ENCODE measurements around the gene HPCAL1. TPM values are rescaled to one million over a fixed set of nuclear protein-coding genes. Genes with fewer than 3 reads are reported as not detected.

The HPCAL1 gene
- total and polyA plus RNA-seq, 2 donors (not counting 3 experiments of a cell fraction or from before 2014, with no cell fraction given), result 56.5 to 77.4 TPM

DNA sequence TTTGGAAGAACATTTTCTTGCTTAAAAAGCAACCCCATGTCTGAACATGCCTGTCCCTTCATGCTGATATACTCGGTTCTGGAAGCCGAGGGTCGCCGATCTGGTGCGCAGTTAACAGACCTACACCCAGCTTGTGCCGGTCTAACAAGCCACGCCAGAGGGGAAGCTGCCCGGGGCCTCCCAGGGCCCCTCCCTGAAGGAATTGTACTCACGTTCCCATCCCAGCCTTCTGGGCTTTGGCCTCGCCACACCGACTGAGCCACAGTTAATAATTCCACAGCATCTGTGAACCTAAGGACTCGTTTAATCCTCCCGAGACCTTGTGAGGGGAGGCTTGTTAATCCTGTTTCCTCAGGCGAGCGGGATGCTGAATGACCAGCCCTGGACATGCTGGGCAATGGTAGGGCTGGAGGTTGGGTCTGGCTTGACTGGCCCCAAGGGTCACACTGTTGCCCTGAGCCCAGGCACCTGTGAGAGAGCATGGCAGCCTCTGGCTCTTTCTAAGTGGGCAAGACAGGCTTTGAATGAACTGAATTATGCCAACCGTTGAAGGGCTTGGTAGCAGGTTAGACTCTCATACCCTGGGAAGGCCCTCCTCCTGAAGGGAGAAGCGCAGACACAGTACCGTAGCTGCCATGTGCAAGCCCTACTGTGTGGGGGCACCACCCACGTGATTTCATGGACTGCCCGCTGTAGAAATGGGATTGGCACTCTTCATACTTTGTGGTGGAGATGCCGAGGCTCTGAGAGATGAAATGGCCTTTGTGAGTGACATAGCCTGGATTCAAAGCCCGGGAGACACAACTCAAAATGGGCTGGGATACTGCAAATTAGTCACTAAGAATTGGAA is 173.3 kb downstream of the HPCAL1 start:
- intact Hi-C loops (cut with micrococcal nuclease) (no loop called here), dilution Hi-C loops (cut with MboI; ENCODE audit: extremely low pct_ligation_motif_present, low sequenced_read_pairs) (no loop called here)
- TF ChIP-seq FOS (IDR thresholded peaks at IDR 0.05; ENCODE audit: borderline replicate concordance, insufficient read depth, low read length), result no peak
- TF ChIP-seq GATA2 (IDR thresholded peaks at IDR 0.05; ENCODE audit: insufficient read depth, insufficient read length, low read depth, low read length), result no peak
- TF ChIP-seq, protein P1, sequence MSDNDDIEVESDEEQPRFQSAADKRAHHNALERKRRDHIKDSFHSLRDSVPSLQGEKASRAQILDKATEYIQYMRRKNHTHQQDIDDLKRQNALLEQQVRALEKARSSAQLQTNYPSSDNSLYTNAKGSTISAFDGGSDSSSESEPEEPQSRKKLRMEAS (IDR thresholded peaks at IDR 0.05; ENCODE audit: insufficient read depth, insufficient read length), result no peak
- no peak for TF ChIP-seq JUN (IDR thresholded peaks at IDR 0.05; ENCODE audit: borderline replicate concordance, insufficient read depth, insufficient read length, low read depth)
- TF ChIP-seq, protein P2, sequence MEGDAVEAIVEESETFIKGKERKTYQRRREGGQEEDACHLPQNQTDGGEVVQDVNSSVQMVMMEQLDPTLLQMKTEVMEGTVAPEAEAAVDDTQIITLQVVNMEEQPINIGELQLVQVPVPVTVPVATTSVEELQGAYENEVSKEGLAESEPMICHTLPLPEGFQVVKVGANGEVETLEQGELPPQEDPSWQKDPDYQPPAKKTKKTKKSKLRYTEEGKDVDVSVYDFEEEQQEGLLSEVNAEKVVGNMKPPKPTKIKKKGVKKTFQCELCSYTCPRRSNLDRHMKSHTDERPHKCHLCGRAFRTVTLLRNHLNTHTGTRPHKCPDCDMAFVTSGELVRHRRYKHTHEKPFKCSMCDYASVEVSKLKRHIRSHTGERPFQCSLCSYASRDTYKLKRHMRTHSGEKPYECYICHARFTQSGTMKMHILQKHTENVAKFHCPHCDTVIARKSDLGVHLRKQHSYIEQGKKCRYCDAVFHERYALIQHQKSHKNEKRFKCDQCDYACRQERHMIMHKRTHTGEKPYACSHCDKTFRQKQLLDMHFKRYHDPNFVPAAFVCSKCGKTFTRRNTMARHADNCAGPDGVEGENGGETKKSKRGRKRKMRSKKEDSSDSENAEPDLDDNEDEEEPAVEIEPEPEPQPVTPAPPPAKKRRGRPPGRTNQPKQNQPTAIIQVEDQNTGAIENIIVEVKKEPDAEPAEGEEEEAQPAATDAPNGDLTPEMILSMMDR (IDR thresholded peaks at IDR 0.05; ENCODE audit: extremely low read depth in 1 of 2, insufficient read depth in 1 of 2, low read depth in 1 of 2, low read length in 2 of 2), result no peak
- TF ChIP-seq POLR2A (IDR thresholded peaks at IDR 0.05; ENCODE audit: low read depth, low read length), result no peak
- TF ChIP-seq POLR2AphosphoS5 (IDR thresholded peaks at IDR 0.05; ENCODE audit: insufficient read depth, low read depth, low read length), result no peak
- no peak for TF ChIP-seq EZH2 (IDR thresholded peaks at IDR 0.05; ENCODE audit: borderline replicate concordance, low read depth, low read length, severe bottlenecking)
- TF ChIP-seq MYC (IDR thresholded peaks at IDR 0.05; ENCODE audit: low read depth, low read length), result no peak
- Histone ChIP-seq H3K9me3 (replicated peaks; ENCODE audit: control insufficient read depth, insufficient read depth, low read length) (no peaks in the 10 kb centered on the region), H3K27ac (ENCODE audit: insufficient read depth, low read depth, low read length) (no peak overlapping the region), H3K4me3 (replicated peaks in 1 of 3; ENCODE audit: insufficient read depth in 1 of 3, low read depth in 1 of 3, low read length in 3 of 3) (no peak overlapping the region), H3K36me3 (ENCODE audit: control insufficient read depth in 2 of 2, extremely low read depth in 1 of 2, insufficient read depth in 2 of 2, low read length in 2 of 2) (no peaks in the 10 kb centered on the region), H3K4me2 (ENCODE audit: insufficient read depth, low read length) (no peak overlapping the region), H3K79me2 (ENCODE audit: control insufficient read depth, insufficient read depth, low read length) (no peaks in the 10 kb centered on the region), H3K9me1 (replicated peaks; ENCODE audit: control insufficient read depth, extremely low read depth, insufficient read depth, low read length) (no peaks in the 10 kb centered on the region), H3K4me1 (ENCODE audit: control insufficient read depth, extremely low read depth, insufficient read depth, low read length) (no peaks in the 10 kb centered on the region), H3K9ac (replicated peaks; ENCODE audit: extremely low read depth, insufficient read depth, low read length) (no peak overlapping the region), H3K27me3 (ENCODE audit: control insufficient read depth in 2 of 2, insufficient read depth in 2 of 2, low read length in 2 of 2) (peaks cover 2% of the 10 kb centered on the region in 2 experiments), H4K20me1 (replicated peaks; ENCODE audit: control insufficient read depth, extremely low read depth, insufficient read depth, low read length) (no peaks in the 10 kb centered on the region), H2AFZ (ENCODE audit: low read depth, low read length) (no peak overlapping the region)
- ChIA-PET CTCF (no interaction called here), POLR2A (no interaction called here)
- no peak for FAIRE-seq
- DNase-seq (ENCODE audit: low read depth, low spot score), result no peak
- no TSS peak for BruUV-seq (replicated peaks)

Data from endothelial cell of umbilical vein (primary cell).